ENCODE measurements around the gene ZFYVE27.

GRCh38 chr10:97711640-97712572 is 25.0 kb upstream of the ZFYVE27 start:
- TF ChIP-seq POLR2A (IDR thresholded peaks at IDR 0.05; ENCODE audit: low read depth, low read length): no peak
- no peak for TF ChIP-seq TAF1 (IDR thresholded peaks at IDR 0.05; ENCODE audit: low read depth, low read length)
- TF ChIP-seq SPI1 (IDR thresholded peaks at IDR 0.05; ENCODE audit: low read depth, low read length): no peak
- no peak for TF ChIP-seq POLR2AphosphoS5 (IDR thresholded peaks at IDR 0.05; ENCODE audit: low read depth, low read length)

All from GM12891 (cell line).